Measurements from ENCODE around the gene SGPL1. TPM values are rescaled to one million over a fixed set of nuclear protein-coding genes. Genes with fewer than 3 reads are reported as not detected.

Gene SGPL1
- total RNA-seq, 2 experiments from 2014 or later, result 13.7 to 16.6 TPM

GRCh38 chr10:70930263-70931000 is 114.7 kb downstream of the SGPL1 start:
- ATAC-seq (no peak), DNase-seq (no peak)
- no peaks in the 10 kb centered on the region for H3K27me3 Mint-ChIP-seq
- H3K4me3 Mint-ChIP-seq, result no peak overlapping the region
- ChIA-PET CTCF (interaction anchor here (1.1 kb wide), 1 partner anchor 28 kb away, joined by 4 read pairs; no protein-coding TSS in a partner anchor), POLR2A (no interaction called here)
- no peak for TF ChIP-seq CTCF (IDR thresholded peaks at IDR 0.05)
- H3K9me3 Mint-ChIP-seq, result no peaks in the 10 kb centered on the region
- H3K4me1 Mint-ChIP-seq (ENCODE audit: low read depth), result no peaks in the 10 kb centered on the region
- intact Hi-C loops (cut with micrococcal nuclease), result no loop called here
- H3K36me3 Mint-ChIP-seq (ENCODE audit: low read depth), result no peaks in the 10 kb centered on the region
- H3K27ac Mint-ChIP-seq, result no peak overlapping the region

Other genes starting within 250 kb of the SGPL1 start
- gene PRF1, start 213.2 kb upstream of the SGPL1 start, total RNA-seq, result 100 to 1,000 TPM; 107 to 113 TPM
- gene ADAMTS14, start 143.4 kb upstream of the SGPL1 start, total RNA-seq, result under 1 TPM; 0.16 to 0.25 TPM
- gene TBATA, start 30.6 kb upstream of the SGPL1 start, total RNA-seq, result not detected
- 10 to 100 TPM; 40.0 to 41.5 TPM for gene PCBD1, start 72.6 kb downstream of the SGPL1 start, total RNA-seq